B cell (primary cell): ENCODE measurements around the gene EBF3. TPM values are rescaled to one million over a fixed set of nuclear protein-coding genes. Genes with fewer than 3 reads are reported as not detected.

Experiments used
- ATAC-seq: fragments of 200-7000 bp; cut with Tn5 transposase; one replicate; pipeline ENCODE4 v1.10.0; 2021; ENCODE audit warnings: low read depth, mild to moderate bottlenecking, moderate number of reproducible peaks, moderate library complexity
- CTCF ChIA-PET: fragments of 350-600 bp; sonication (Branson Sonifier 250); formaldehyde crosslinking; loops from one replicate; lab custom pipeline; 2021; ENCODE audit warnings: antibody characterized with exemption, inconsistent platforms; lab: Charles Lee
- POLR2A ChIA-PET: fragments of 350-600 bp; sonication (Branson Sonifier 250); formaldehyde crosslinking; loops from one replicate; lab custom pipeline; 2021; ENCODE audit warnings: antibody characterized with exemption; lab: Charles Lee
- DNase-seq: peaks from one replicate; pipeline ENCODE4 v3.0.0; 2013
- H2AFZ ChIP-seq: 2 replicates; pipeline ENCODE4 v1.6.1; 2012; ENCODE audit warnings: mild to moderate bottlenecking, low read depth, low read length; ENCODE audit not compliant: insufficient read depth, poor library complexity, severe bottlenecking
- H3K27ac ChIP-seq, 2 donors: 1 replicate in 1 of 2; 2 replicates in 1 of 2; pipeline ENCODE4 v1.5.1; 2012 to 2013; ENCODE audit warnings: low read length in 2 of 2, mild to moderate bottlenecking in 2 of 2, moderate library complexity in 1 of 2
- H3K27me3 ChIP-seq, 4 experiments: fragments of 200-600 bp in 1 of 4; sonication (generic) in 1 of 4; replicated peaks in 1 of 4; 1 replicate in 2 of 4; 2 replicates in 2 of 4; pipeline versions ENCODE4 v1.6.1 to v1.7.0; 2013 to 2016; ENCODE audit warnings: low read length in 3 of 4, mild to moderate bottlenecking in 2 of 4, mixed read lengths in 1 of 4, moderate library complexity in 1 of 4; ENCODE audit not compliant: insufficient read depth in 4 of 4, control insufficient read depth in 3 of 4; ENCODE audit errors: control extremely low read depth in 1 of 4
- H3K36me3 ChIP-seq, 2 experiments: replicated peaks in 1 of 2; 1 replicate in 1 of 2; 2 replicates in 1 of 2; pipeline versions ENCODE4 v1.6.1 to v1.7.1; 2013; ENCODE audit warnings: low read length in 1 of 2; ENCODE audit not compliant: insufficient read depth in 2 of 2, control insufficient read depth in 1 of 2; ENCODE audit errors: control extremely low read depth in 1 of 2, extremely low read depth in 1 of 2
- H3K4me1 ChIP-seq, 2 donors: fragments of 200-600 bp in 1 of 2; sonication (generic) in 1 of 2; 1 replicate in 1 of 2; 2 replicates in 1 of 2; pipeline versions ENCODE4 v1.5.1 to v1.6.1; 2013 to 2017; ENCODE audit warnings: low read length in 2 of 2; ENCODE audit not compliant: control insufficient read depth in 2 of 2, insufficient read depth in 2 of 2
- H3K4me2 ChIP-seq: replicated peaks from 2 replicates; pipeline ENCODE3; 2012; ENCODE audit warnings: mild to moderate bottlenecking, low read depth, low read length; ENCODE audit not compliant: poor library complexity, severe bottlenecking
- H3K4me3 ChIP-seq, 5 experiments: fragments of 200-600 bp in 1 of 5; sonication (generic) in 1 of 5; 1 replicate in 3 of 5; 2 replicates in 2 of 5; pipeline versions ENCODE4 v1.5.1 to v1.7.0; 2011 to 2016; ENCODE audit warnings: low read length in 4 of 5, mild to moderate bottlenecking in 4 of 5, low read depth in 2 of 5, control low read depth in 1 of 5, moderate library complexity in 1 of 5; ENCODE audit not compliant: insufficient read depth in 1 of 5; ENCODE audit errors: control extremely low read depth in 1 of 5, extremely low read depth in 1 of 5
- H3K79me2 ChIP-seq: fragments of 200-600 bp; sonication (generic); one replicate; pipeline ENCODE4 v1.6.0; 2016; ENCODE audit warnings: low read length; ENCODE audit not compliant: control insufficient read depth, insufficient read depth
- H3K9ac ChIP-seq: fragments of 200-600 bp; sonication (generic); 2 replicates; pipeline ENCODE4 v1.6.1; 2017; ENCODE audit warnings: mild to moderate bottlenecking, low read length, moderate library complexity
- H3K9me3 ChIP-seq, 3 donors: one replicate each; pipeline versions ENCODE4 v1.6.1 to v1.7.1; 2013; ENCODE audit warnings: low read length in 2 of 3; ENCODE audit not compliant: control insufficient read depth in 2 of 3, insufficient read depth in 1 of 3; ENCODE audit errors: control extremely low read depth in 1 of 3
- H4K20me1 ChIP-seq: 2 replicates; pipeline ENCODE4 v1.6.0; 2012; ENCODE audit warnings: mild to moderate bottlenecking, low read length; ENCODE audit not compliant: insufficient read depth, control insufficient read depth, poor library complexity, severe bottlenecking
- H3K27ac Mint-ChIP-seq: one replicate; pipeline ENCODE4 v1.8.0; 2021; ENCODE audit warnings: mixed read lengths
- H3K27me3 Mint-ChIP-seq: one replicate; pipeline ENCODE4 v1.8.0; 2021; ENCODE audit warnings: mixed read lengths
- H3K4me1 Mint-ChIP-seq: one replicate; pipeline ENCODE4 v1.8.0; 2021; ENCODE audit warnings: mixed read lengths
- H3K4me3 Mint-ChIP-seq: one replicate; pipeline ENCODE4 v1.8.0; 2021; ENCODE audit warnings: mixed read lengths
- H3K9me3 Mint-ChIP-seq: one replicate; pipeline ENCODE4 v1.8.0; 2022; ENCODE audit warnings: mixed read lengths; ENCODE audit not compliant: insufficient read depth
- CTCF ChIP-seq: fragments of 200-600 bp; IDR thresholded peaks from one replicate; pipeline ENCODE4 v1.8.0; 2022; ENCODE audit warnings: antibody characterized with exemption, mild to moderate bottlenecking
- EZH2 ChIP-seq: IDR thresholded peaks from 2 replicates; pipeline ENCODE4 v1.6.1; 2012; ENCODE audit warnings: borderline replicate concordance, low read depth, mild to moderate bottlenecking, moderate library complexity, low read length; ENCODE audit not compliant: insufficient read depth, poor library complexity, severe bottlenecking
- WGBS: methylation state at CpG from one replicate; pipeline ENCODE4 v1.1.5; 2013; ENCODE audit warnings: missing lambda C conversion rate; ENCODE audit not compliant: insufficient coverage; 5-methylcytosine and 5-hydroxymethylcytosine counted together
- intact Hi-C: fragments of 100-400 bp; cut with micrococcal nuclease; formaldehyde crosslinking; loops from one replicate; pipeline ENCODE4 v1.10.0; 2022
- polyA plus RNA-seq: library from polyadenylated mRNA; depleted of rRNA; stranded (reverse); fragments of >200 nt; gene quantifications from 2 replicates; pipeline ENCODE4 v1.2.3, GENCODE V29; 2012
- total RNA-seq, 2 donors: library from RNA; stranded (reverse); fragments of 120-200 nt in 1 of 2; gene quantifications; 1 replicate in 1 of 2; 2 replicates in 1 of 2; pipeline versions ENCODE4 v1.2.3 to v1.2.4, GENCODE V29; 2013 to 2022

The EBF3 gene
- total and polyA plus RNA-seq, 2 donors (not counting 1 experiment from before 2014, with no cell fraction given) = not detected

- no peaks in the 10 kb centered on the region for H3K9me3 ChIP-seq
- no peaks in the 10 kb centered on the region for H3K4me1 ChIP-seq
- intact Hi-C loops = no loop called here
- no peak overlapping the region for H3K4me2 ChIP-seq
- no peak overlapping the region for H3K4me3 ChIP-seq
- no peak overlapping the region for H3K9ac ChIP-seq
- no peaks in the 10 kb centered on the region for H4K20me1 ChIP-seq
- Mint-ChIP-seq H3K27me3 (no peaks in the 10 kb centered on the region), H3K4me1 (no peaks in the 10 kb centered on the region), H3K4me3 (no peak overlapping the region), H3K9me3 (no peaks in the 10 kb centered on the region), H3K27ac (no peak overlapping the region)
- TF ChIP-seq CTCF (no peak), EZH2 (no peak)
- H3K36me3 ChIP-seq = no peaks in the 10 kb centered on the region
- no peaks in the 10 kb centered on the region for H3K79me2 ChIP-seq
- WGBS = 91% methylated on average over 6 of the region's 15 CpGs
- ATAC-seq (no peak), DNase-seq (no peak)
- no peak overlapping the region for H3K27ac ChIP-seq
- no peak overlapping the region for H2AFZ ChIP-seq
- POLR2A ChIA-PET = no interaction called here
- H3K27me3 ChIP-seq = peaks cover 0 to 3% (median 0%) of the 10 kb centered on the region in 4 experiments
- CTCF ChIA-PET = no interaction called here
Measured at GRCh38 chr10:129849853-129850252, 114.2 kb downstream of the EBF3 start.

- POLR2A ChIA-PET = no interaction called here
- H3K79me2 ChIP-seq = no peaks in the 10 kb centered on the region
- intact Hi-C loops = no loop called here
- no peaks in the 10 kb centered on the region for H3K9me3 ChIP-seq
- no peak overlapping the region for H3K4me3 ChIP-seq
- Mint-ChIP-seq H3K4me1 (no peaks in the 10 kb centered on the region), H3K27me3 (no peaks in the 10 kb centered on the region), H3K4me3 (no peak overlapping the region), H3K9me3 (no peaks in the 10 kb centered on the region), H3K27ac (no peak overlapping the region)
- no peaks in the 10 kb centered on the region for H4K20me1 ChIP-seq
- CTCF ChIA-PET = no interaction called here
- H3K4me2 ChIP-seq = no peak overlapping the region
- no peak for DNase-seq
- H3K36me3 ChIP-seq = no peaks in the 10 kb centered on the region
- H3K27ac ChIP-seq = no peak overlapping the region
- TF ChIP-seq EZH2 = no peak
- TF ChIP-seq CTCF = no peak
- H3K9ac ChIP-seq = no peak overlapping the region
- 98% methylated on average over 9 of the region's 19 CpGs for WGBS
- no peak overlapping the region for H2AFZ ChIP-seq
- no peak for ATAC-seq
- H3K27me3 ChIP-seq = peaks cover 0 to 3% (median 0%) of the 10 kb centered on the region in 4 experiments
- no peaks in the 10 kb centered on the region for H3K4me1 ChIP-seq
Measured at GRCh38 chr10:129849452-129849750, 114.7 kb downstream of the EBF3 start.
